PFSK-1 (cell line): ENCODE measurements around the gene EEFSEC.

Experiments used
- POLR2AphosphoS5 ChIP-seq: IDR thresholded peaks from 2 replicates; pipeline ENCODE4 v1.6.1; 2012; ENCODE audit warnings: low read depth, mild to moderate bottlenecking, control low read depth, low read length, moderate library complexity
- REST ChIP-seq, 2 experiments: IDR thresholded peaks; 2 replicates each; pipeline versions ENCODE4 v1.6.1 to v1.8.0; 2011 to 2012; ENCODE audit warnings: low read depth in 2 of 2, low read length in 2 of 2, control low read depth in 1 of 2, inconsistent platforms in 1 of 2, mild to moderate bottlenecking in 1 of 2, moderate library complexity in 1 of 2; ENCODE audit not compliant: insufficient read depth in 1 of 2
- TAF1 ChIP-seq: IDR thresholded peaks from 2 replicates; pipeline ENCODE4 v1.6.1; 2012; ENCODE audit warnings: low read length, control low read depth, borderline replicate concordance; ENCODE audit not compliant: insufficient read depth

DNA sequence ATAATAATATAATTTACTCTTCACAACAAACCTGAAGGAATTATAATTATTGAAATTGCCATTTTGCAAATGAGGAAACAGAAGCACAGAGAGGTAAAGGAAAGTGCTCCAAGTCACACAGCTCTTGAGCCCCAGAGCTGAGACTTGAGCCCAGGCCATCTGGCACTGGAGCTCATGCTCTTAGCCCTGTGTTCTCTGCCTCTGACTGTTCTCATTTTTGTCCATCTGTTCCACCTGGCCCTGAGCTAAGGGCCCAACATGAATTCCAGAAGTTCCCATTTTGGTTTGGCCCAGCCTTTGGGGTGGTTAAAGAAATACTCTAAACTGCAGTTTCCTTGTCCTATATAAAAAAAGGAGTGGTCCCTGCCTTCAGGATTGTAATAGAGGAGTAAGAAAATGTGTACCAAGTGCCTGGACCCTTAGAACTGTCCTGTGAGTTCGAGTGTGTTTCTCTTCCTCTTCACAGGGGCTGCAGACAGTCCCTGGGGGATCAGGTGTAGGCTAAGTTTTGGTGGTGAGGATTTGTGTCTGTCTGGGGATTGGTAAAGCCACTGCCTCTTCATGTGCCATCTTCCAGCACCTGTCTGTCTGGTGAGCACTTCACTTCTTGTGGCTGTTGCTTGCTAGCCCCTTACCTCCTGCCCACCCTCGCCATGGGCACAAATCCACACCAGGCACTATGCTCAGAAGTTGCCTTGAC lies 221.6 kb downstream of the EEFSEC start:
- TF ChIP-seq POLR2AphosphoS5: no peak
- no peak for TF ChIP-seq TAF1
- no peak for TF ChIP-seq REST (IDR thresholded peaks at IDR 0.05; ENCODE audit: insufficient read depth in 1 of 2, low read depth in 2 of 2, low read length in 2 of 2)
